Activated effector memory CD4-positive, alpha-beta T cell treated with Interleukin-2 at 50 U/mL for 16 hours (primary cell): ENCODE data around the gene PLOD2.

Experiments
- DNase-seq: peaks from one replicate; pipeline ENCODE4 v3.0.0-alpha.2; 2020

PLOD2 gene

GRCh38 chr3:146165877-146166276, 4.9 kb upstream of the PLOD2 start:
- no peak for DNase-seq

GRCh38 chr3:146164971-146165769, 4.2 kb upstream of the PLOD2 start:
- DNase-seq: no peak

GRCh38 chr3:146164506-146164905, 3.5 kb upstream of the PLOD2 start:
- no peak for DNase-seq

DNA sequence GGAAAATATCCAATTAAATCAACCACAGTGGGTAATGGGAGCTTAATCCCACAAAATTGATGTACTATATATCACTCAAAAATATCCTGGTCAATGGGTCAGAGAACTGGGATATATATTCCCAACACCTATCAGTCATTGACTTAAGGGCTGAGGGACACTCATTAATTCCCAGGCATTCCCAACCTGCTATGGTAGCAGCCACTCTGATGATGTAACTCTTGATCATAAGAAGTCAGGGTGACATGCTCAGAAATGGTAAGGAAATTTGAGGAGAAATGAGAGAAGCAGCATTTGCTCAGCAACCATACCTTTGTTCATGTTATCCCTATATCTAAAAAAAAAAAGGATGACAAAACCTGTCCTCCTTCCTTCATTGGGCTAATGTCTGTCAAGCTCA, 3.1 kb upstream of the PLOD2 start:
- no peak for DNase-seq

DNA sequence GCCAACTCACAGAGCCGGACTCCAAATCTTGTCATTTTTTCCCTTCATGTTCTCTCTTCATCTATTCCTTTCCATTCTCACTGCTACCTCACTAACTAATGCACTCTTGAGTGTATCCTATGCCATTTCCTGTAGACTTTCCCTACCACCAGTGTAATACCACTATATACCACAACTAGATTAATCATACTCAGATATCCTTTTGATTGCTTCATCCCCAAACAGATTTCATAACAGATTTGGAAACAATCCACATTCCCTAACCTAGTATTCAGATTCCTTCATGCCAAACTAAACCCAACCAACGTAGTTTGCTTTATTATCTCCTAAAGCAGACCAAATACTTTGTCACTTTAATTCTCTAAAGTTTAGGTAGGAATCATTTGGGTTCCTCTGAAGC, 2.6 kb upstream of the PLOD2 start:
- DNase-seq: no peak

DNA sequence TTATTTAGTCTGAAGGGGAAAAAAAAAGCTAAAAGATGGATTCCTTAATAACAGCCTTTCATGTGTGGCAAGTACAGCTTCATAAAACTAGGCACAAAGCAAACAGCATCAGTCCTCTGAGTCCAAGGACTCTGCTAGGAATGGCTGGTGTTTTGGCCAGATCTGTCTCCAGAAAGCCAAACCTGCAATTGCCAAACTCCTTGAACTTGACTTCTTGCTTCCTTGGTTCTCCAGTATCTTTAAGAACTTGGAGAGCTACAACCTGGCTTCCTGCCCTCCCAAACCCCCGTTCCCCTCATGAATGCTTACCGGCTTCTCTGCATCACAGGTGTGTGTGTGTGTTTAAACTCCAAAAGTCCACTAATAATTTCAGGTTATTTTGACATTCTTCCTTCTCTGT, 1.6 kb upstream of the PLOD2 start:
- no peak for DNase-seq

DNA sequence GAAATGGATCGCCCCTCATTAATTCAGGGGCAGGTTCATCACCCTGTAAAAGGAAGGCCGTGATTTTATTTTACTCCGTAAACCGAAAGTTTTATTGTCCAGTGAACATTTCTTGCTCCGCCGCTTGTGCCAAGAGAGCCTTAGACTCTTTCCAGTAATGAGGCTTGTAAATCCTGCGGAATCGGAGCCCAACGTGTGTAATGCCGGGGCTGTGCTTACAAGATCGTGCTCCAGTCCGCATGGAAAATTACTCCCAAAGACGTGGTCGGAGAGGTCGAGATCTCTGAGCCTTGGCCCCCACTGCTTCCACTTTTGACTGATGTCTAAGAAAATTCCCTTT, 649 bp upstream of the PLOD2 start:
- no peak for DNase-seq

GRCh38 chr3:146160321-146160963, 542 bp downstream of the PLOD2 start:
- no peak for DNase-seq

GRCh38 chr3:146159616-146160320, 1.2 kb downstream of the PLOD2 start:
- DNase-seq: no peak

DNA sequence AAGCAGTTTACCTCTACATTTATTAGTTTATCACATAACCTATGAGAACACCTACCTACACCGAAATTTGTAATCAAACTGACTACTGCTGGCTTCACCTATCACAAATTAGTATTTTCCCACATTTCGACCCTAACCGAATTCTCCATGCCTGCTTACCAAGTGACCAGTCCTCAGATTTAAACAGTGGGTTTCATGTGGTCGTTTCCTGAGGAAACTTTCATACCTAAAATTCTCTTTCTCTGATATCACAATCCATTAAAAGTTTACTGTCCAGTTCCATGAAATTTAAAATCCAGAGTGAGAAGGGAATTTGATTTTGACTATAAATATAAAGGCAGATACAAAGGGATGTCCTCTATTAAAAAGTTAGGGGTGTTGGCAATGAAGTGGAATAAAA, 1.9 kb downstream of the PLOD2 start:
- no peak for DNase-seq

DNA sequence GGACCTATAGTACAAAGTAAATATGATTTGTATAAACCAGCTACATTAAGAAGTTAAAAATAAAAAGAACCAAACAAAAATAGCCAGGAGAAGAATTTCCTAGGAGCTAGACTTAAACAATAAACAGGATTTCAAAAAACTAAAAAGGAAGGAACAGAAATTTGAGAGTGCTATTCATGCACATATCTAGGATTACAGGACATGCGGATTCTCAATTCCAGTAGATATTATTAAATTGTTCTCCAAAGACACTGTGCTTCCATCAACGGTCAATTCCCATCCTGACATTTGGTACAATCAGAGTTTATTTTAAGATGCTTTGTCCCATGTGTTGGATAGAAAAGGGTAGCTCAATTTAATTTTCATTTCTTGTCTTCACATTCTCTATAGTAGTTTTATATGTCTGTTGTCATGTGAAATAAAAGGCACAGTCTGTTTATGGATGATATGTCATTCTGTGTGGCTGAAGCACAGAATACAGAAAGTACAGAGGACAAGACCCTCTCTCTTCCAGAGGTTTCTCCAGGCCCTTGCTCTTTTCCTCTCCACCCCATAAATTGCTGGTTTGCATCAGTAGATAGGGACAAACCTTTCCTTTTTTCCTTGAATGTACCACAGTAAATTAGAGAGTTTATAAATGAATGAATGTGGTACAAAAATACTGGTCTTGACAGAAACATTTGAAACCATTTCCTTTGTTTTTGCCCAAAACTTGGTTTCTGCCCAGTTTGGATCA, 3.5 kb downstream of the PLOD2 start:
- DNase-seq: no peak

DNA sequence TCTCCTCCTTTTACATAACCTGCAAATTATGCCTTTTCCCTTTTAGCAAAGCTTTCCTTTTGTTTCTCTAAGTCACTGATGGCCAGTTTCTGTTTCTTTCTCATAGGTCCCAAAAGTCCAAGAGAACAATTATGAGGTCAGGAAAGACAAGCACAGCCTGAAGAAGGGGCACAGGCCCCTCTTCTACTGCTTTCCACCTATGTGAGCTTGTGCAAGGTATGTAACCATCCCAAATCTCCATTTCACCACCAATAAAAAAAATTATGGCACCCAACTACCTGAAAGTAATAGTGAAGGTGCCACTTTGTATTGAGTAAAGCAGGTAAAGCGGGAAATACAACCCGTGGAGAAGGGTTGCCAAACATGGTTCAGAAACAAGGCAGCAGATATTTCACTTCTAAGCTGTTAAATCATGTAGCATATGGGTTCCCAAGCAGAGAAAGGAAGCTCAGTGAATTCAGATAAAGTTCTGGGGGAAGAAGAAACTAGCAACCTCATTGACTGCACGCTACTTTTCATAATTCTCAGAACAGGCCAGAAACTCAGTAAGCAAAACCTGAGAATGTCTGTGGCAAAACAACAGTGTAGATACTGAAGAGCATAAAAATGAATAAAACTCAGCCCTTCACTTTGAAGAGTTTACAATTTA, 4.2 kb downstream of the PLOD2 start:
- DNase-seq: no peak

- DNase-seq: no peak
Measured at GRCh38 chr3:146156095-146156494, 4.9 kb downstream of the PLOD2 start.

DNA sequence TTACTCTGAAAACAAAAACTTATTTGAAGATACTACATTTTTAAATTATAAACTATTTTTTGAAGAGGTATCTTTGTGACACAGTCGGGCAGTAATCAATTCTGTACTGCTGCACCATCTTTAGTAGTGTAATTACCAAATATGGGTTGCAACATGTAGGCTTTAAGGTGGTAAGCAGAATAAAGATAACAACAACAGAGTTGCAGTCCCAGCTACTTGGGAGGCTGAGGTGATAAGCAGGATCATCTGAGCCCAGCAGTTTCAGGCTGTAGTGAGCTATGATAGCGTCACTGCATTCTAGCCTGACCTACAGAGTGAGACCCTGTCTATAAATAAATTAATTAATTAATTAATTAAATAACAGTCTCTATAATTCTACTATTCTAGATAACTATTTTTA, 6.0 kb downstream of the PLOD2 start:
- DNase-seq: no peak

- no peak for DNase-seq
Measured at GRCh38 chr3:146154316-146154715, 6.7 kb downstream of the PLOD2 start.

DNA sequence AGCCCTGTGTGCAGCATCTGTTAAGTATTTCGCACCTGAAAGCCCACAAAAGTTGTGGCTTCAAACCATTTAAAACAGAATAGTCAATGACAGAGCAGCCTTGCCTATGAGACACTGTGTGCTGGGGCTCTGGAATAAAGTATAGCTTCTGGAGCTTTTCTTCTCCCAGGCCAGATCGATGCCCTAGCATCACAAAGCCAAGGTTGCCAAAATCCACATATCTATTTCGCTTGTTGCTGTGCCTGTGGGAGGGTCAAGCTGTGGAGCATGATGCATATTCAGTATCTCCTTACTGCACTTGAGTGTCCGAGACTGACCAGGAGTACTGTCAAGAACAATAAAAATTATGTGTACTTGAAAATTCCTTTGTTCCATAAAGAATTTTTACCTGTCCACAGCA, 7.6 kb downstream of the PLOD2 start:
- DNase-seq: no peak

- DNase-seq: no peak
Measured at GRCh38 chr3:146152834-146153233, 8.2 kb downstream of the PLOD2 start.

DNA sequence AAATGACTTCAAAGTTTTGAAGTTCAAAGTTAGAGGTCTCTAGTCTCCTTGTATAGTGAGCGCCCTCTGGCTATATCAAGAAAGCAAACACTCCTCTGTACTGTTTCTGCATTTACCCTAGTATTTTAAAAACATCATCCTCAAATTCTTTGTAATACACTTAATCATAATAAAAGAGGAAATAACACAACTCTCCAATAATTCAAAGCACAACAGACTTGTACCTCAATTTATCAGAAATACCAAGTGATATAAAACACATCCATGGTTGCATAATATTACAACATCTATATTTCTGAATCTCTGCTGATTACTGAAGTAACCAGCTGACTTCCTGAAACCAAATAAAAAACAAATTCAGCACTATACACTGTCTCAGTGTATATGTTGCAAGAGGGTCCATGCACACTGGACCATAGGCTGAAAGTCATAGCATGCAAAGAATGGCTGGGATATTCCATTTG, 12.5 kb downstream of the PLOD2 start:
- DNase-seq: no peak

DNA sequence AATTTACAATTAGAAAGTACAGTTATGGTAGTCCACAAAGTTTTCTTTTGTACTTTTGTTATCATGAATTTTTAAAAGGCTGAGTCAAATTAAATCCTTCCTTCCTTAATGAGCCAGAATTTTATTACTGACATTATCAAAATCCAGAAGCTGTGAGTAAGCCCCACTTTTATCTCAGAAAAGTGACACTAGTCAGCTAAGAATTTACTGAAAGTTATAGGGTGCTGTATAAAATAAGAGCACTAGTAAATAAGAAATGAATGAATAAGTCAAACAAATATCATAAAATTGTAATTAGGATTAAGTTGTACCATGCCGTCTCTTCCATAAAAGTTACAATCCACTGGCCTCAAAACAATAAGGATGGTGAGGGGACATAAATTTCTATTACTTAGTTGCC, 15.3 kb downstream of the PLOD2 start:
- no peak for DNase-seq

DNA sequence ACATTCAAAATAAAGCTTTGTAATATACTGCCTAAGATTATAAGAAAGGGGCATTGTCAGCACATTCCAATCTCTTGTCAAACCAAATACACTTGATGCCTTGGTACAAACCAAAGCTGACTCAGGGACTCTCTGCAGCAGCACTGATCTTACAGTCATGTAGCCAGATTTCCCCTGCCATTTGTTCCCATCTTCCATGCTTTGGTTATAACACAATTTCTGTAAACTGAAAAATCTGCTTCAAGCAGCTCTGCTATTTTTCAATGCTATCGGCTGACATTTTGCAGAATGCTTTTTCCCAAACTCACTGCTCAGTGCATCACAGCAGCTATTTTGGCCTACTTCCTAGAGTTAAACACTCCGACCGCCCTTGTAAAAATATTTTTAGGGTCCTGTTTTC, 18.2 kb downstream of the PLOD2 start:
- DNase-seq: no peak

DNA sequence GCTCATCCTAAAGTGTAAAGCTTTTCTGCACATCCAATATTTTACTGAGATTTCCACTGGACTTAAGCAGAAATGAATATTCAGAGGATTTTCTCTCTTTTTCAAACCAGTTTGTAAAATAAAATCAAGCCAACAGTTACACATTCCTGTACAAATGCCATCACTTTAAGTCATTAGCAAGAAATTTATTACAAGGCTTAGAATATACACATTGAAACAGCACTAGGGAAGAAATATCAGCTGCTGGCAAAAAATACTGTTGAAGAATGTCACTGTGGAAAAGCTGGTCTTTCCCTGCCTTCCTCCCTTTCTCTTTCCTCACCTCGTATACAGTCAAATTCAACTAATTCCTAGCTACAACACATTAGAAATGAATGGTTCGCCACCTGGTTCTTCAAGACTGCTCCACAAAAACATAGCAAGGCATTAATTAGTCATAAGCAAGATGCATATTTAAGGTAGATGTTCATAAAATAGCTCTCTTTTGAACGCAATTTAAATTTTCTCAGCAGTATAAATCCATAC, 21.3 kb downstream of the PLOD2 start:
- DNase-seq: no peak

DNA sequence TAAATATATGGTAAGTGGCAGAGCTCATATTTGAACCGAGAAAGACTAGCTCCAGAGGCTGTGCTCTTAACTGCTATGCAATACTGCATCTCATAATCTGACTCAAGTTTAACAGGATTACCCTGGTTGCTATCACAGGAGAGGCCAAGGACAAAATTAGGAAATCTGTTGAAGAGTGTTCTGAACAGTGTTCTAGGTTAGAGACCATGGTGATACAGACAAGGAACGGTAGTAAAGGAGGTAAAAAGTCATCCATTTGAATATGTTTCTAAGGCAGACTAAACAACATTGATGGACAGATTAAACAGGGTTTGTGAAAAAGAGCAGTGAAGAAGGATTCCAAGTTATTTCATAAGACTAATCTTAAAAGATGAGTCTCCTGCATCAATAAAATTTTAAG, 22.1 kb downstream of the PLOD2 start:
- DNase-seq: no peak

- no peak for DNase-seq
Measured at GRCh38 chr3:146136647-146137046, 24.3 kb downstream of the PLOD2 start.
